Liver (tissue), 9 donors: ENCODE measurements around the gene ZNF723. TPM values are rescaled to one million over a fixed set of nuclear protein-coding genes. Genes with fewer than 3 reads are reported as not detected.

Experiments used
- DNase-seq: peaks from one replicate; pipeline ENCODE4 v3.0.0-alpha.2; 2017; ENCODE audit warnings: low spot score
- H3K27ac ChIP-seq, 2 donors: one replicate each; pipeline ENCODE4 v1.7.0; 2013; ENCODE audit warnings: inconsistent platforms in 2 of 2, low read length in 2 of 2, control low read depth in 1 of 2, low read depth in 1 of 2, mild to moderate bottlenecking in 1 of 2
- H3K27me3 ChIP-seq, 4 donors: one replicate each; pipeline versions ENCODE4 v1.6.1 to v1.7.0; 2013; ENCODE audit warnings: low read length in 3 of 4, inconsistent platforms in 1 of 4, mild to moderate bottlenecking in 1 of 4, moderate library complexity in 1 of 4; ENCODE audit not compliant: control insufficient read depth in 4 of 4, insufficient read depth in 4 of 4
- H3K36me3 ChIP-seq, 4 donors: one replicate each; pipeline versions ENCODE4 v1.6.1 to v1.7.0; 2013; ENCODE audit warnings: low read length in 3 of 4, mild to moderate bottlenecking in 3 of 4, low read depth in 1 of 4, moderate library complexity in 1 of 4; ENCODE audit not compliant: control insufficient read depth in 4 of 4, insufficient read depth in 3 of 4
- H3K4me1 ChIP-seq, 4 donors: one replicate each; pipeline versions ENCODE4 v1.6.1 to v1.7.0; 2013; ENCODE audit warnings: low read length in 3 of 4, mild to moderate bottlenecking in 3 of 4, moderate library complexity in 1 of 4; ENCODE audit not compliant: control insufficient read depth in 4 of 4, insufficient read depth in 4 of 4
- H3K4me3 ChIP-seq, 3 donors: one replicate each; pipeline versions ENCODE4 v1.6.1 to v1.7.0; 2013; ENCODE audit warnings: low read length in 3 of 3, control low read depth in 1 of 3, low read depth in 1 of 3, mild to moderate bottlenecking in 1 of 3
- H3K9ac ChIP-seq, 2 donors: one replicate each; pipeline ENCODE4 v1.7.0; 2013; ENCODE audit warnings: low read length in 2 of 2, mild to moderate bottlenecking in 2 of 2, moderate library complexity in 2 of 2, control low read depth in 1 of 2, low read depth in 1 of 2
- H3K9me3 ChIP-seq, 4 donors: one replicate each; pipeline versions ENCODE4 v1.6.1 to v1.7.0; 2013; ENCODE audit warnings: low read length in 3 of 4; ENCODE audit not compliant: control insufficient read depth in 4 of 4
- EGR1 ChIP-seq, 2 donors: IDR thresholded peaks; 2 replicates each; pipeline ENCODE4 v1.6.1; 2016 to 2018; ENCODE audit warnings: antibody characterized with exemption in 2 of 2, low read depth in 2 of 2
- FOXA2 ChIP-seq: IDR thresholded peaks from 2 replicates; pipeline ENCODE4 v1.6.1; 2016; ENCODE audit warnings: antibody characterized with exemption
- GABPA ChIP-seq, 2 donors: IDR thresholded peaks in 1 of 2; conservative IDR thresholded peaks in 1 of 2; 2 replicates each; pipeline ENCODE4 v1.6.1; 2016; ENCODE audit warnings: antibody characterized with exemption in 2 of 2, mild to moderate bottlenecking in 1 of 2, moderate library complexity in 1 of 2
- HNF4A ChIP-seq, 2 donors: conservative IDR thresholded peaks; 2 replicates each; pipeline ENCODE4 v1.6.1; 2016; ENCODE audit warnings: antibody characterized with exemption in 2 of 2, mild to moderate bottlenecking in 2 of 2
- HNF4G ChIP-seq: IDR thresholded peaks from 2 replicates; pipeline ENCODE4 v1.6.1; 2016; ENCODE audit warnings: antibody characterized with exemption
- NR2F2 ChIP-seq: IDR thresholded peaks from 2 replicates; pipeline ENCODE4 v1.6.1; 2016; ENCODE audit warnings: antibody characterized with exemption
- RAD21 ChIP-seq, 2 donors: IDR thresholded peaks; 2 replicates each; pipeline ENCODE4 v1.6.1; 2016; ENCODE audit warnings: antibody characterized with exemption in 2 of 2, mild to moderate bottlenecking in 2 of 2
- RXRA ChIP-seq, 2 donors: IDR thresholded peaks; 2 replicates each; pipeline ENCODE4 v1.6.1; 2017 to 2018; ENCODE audit warnings: antibody characterized with exemption in 2 of 2, mild to moderate bottlenecking in 1 of 2
- SP1 ChIP-seq: IDR thresholded peaks from 2 replicates; pipeline ENCODE4 v1.6.1; 2018; ENCODE audit warnings: antibody characterized with exemption, mild to moderate bottlenecking
- TAF1 ChIP-seq: conservative IDR thresholded peaks from 2 replicates; pipeline ENCODE4 v1.6.1; 2016; ENCODE audit warnings: antibody characterized with exemption, mild to moderate bottlenecking
- WGBS: extraction: QIAGEN DNeasy Blood & Tissue Kit; methylation state at CpG from one replicate; pipeline ENCODE4 v1.1.7; 2013; 5-methylcytosine and 5-hydroxymethylcytosine counted together
- polyA plus RNA-seq, 2 donors: library from polyadenylated mRNA; stranded (reverse) in 1 of 2; unstranded in 1 of 2; fragments of 200-250 nt in 1 of 2; fragments of >200 nt in 1 of 2; fragmentation: Nextera tagmentation in 1 of 2; extraction: Ambion mirVana in 1 of 2; gene quantifications; one replicate each; pipeline versions ENCODE4 v1.2.1 to v1.2.3, GENCODE V29; 2013 to 2015
- total RNA-seq, 2 donors: library from RNA; depleted of rRNA; stranded (reverse); fragments of >200 nt; gene quantifications; one replicate each; pipeline ENCODE4 v1.2.3, GENCODE V29; 2014
- TF ChIP-seq, protein P1 (sequence below): IDR thresholded peaks from 2 replicates; pipeline ENCODE4 v1.6.1; 2016; ENCODE audit warnings: antibody characterized with exemption, mild to moderate bottlenecking
- TF ChIP-seq, protein P2 (sequence below): IDR thresholded peaks from 2 replicates; pipeline ENCODE4 v1.6.1; 2016; ENCODE audit warnings: antibody characterized with exemption
- TF ChIP-seq, protein P3 (sequence below): IDR thresholded peaks from 2 replicates; pipeline ENCODE4 v1.6.1; 2016; ENCODE audit warnings: antibody characterized with exemption
- TF ChIP-seq, protein P4 (sequence below): IDR thresholded peaks from 2 replicates; pipeline ENCODE4 v1.6.1; 2016; ENCODE audit warnings: antibody characterized with exemption
- TF ChIP-seq, protein P5 (sequence below): fragments of 150-350 bp; IDR thresholded peaks from 2 replicates; pipeline ENCODE4 v1.5.1; 2017; ENCODE audit warnings: improper control_type of control experiment, low read depth, low read length; ENCODE audit not compliant: missing input control
- donor health status: healthy.
- donor health status: healthy.
- donor health status: healthy.
- donor health status: healthy.
- donor health status: healthy.

ZNF723 gene
- total and polyA plus RNA-seq, 4 donors = 0.05 to 0.08 TPM; not detected in 2

DNA sequence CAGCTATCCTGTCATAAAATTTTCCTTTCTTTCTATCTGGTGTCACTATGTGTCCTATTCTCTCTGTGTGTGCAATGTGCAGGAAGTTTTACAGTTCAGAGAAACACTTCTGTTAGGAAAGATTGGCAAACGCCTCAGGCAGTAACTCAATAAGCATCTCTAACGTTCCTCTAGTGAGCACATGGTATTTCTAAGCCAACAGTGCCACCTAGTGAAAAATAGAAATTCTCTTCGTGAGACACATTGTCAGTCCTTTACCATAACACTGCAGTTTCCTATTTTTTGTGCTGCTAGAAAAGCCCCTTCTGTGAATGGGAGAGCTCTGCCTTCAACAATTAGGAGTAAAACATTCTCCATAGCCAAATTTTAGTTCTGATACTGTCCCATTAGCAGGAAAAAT, 50.7 kb downstream of the ZNF723 start (continued):
- TF ChIP-seq, protein P1, sequence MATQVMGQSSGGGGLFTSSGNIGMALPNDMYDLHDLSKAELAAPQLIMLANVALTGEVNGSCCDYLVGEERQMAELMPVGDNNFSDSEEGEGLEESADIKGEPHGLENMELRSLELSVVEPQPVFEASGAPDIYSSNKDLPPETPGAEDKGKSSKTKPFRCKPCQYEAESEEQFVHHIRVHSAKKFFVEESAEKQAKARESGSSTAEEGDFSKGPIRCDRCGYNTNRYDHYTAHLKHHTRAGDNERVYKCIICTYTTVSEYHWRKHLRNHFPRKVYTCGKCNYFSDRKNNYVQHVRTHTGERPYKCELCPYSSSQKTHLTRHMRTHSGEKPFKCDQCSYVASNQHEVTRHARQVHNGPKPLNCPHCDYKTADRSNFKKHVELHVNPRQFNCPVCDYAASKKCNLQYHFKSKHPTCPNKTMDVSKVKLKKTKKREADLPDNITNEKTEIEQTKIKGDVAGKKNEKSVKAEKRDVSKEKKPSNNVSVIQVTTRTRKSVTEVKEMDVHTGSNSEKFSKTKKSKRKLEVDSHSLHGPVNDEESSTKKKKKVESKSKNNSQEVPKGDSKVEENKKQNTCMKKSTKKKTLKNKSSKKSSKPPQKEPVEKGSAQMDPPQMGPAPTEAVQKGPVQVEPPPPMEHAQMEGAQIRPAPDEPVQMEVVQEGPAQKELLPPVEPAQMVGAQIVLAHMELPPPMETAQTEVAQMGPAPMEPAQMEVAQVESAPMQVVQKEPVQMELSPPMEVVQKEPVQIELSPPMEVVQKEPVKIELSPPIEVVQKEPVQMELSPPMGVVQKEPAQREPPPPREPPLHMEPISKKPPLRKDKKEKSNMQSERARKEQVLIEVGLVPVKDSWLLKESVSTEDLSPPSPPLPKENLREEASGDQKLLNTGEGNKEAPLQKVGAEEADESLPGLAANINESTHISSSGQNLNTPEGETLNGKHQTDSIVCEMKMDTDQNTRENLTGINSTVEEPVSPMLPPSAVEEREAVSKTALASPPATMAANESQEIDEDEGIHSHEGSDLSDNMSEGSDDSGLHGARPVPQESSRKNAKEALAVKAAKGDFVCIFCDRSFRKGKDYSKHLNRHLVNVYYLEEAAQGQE = no peak

DNA sequence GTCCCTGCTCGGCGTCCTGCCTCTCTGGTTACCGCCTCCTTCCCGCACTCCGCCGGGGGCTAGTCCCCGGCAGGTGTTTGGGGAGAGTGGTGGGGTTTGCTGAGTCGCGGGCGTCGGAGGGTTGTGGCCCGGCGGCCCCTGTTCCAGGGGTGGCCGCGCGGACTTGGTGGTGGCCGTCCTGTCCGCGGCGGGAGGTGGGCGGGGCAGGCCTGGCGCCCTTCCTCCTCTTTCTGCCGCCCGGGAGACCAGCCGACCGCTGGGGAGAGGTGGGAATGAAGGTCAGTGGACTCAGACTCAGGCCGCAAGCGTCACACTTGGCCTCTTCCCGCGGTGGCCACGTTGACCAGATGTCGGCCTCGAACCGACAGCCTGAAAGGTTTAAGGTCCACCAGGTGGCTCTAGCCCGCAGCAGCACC, 61.8 kb downstream of the ZNF723 start:
- H3K27ac ChIP-seq = no peak overlapping the region
- no peak overlapping the region for H3K9ac ChIP-seq
- TF ChIP-seq, protein P2, sequence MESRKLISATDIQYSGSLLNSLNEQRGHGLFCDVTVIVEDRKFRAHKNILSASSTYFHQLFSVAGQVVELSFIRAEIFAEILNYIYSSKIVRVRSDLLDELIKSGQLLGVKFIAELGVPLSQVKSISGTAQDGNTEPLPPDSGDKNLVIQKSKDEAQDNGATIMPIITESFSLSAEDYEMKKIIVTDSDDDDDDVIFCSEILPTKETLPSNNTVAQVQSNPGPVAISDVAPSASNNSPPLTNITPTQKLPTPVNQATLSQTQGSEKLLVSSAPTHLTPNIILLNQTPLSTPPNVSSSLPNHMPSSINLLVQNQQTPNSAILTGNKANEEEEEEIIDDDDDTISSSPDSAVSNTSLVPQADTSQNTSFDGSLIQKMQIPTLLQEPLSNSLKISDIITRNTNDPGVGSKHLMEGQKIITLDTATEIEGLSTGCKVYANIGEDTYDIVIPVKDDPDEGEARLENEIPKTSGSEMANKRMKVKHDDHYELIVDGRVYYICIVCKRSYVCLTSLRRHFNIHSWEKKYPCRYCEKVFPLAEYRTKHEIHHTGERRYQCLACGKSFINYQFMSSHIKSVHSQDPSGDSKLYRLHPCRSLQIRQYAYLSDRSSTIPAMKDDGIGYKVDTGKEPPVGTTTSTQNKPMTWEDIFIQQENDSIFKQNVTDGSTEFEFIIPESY = no peak
- TF ChIP-seq RAD21 (IDR thresholded peaks at IDR 0.05) (no peak), SP1 (no peak), TAF1 (no peak), HNF4A (conservative IDR thresholded peaks at IDR 0.05) (no peak), RXRA (IDR thresholded peaks at IDR 0.05) (no peak), GABPA (IDR thresholded peaks at IDR 0.05 in 1 of 2, conservative IDR thresholded peaks at IDR 0.05 in 1 of 2) (no peak), FOXA2 (no peak), EGR1 (IDR thresholded peaks at IDR 0.05; ENCODE audit: low read depth in 2 of 2) (no peak), HNF4G (no peak), NR2F2 (no peak)
- TF ChIP-seq, protein P3, sequence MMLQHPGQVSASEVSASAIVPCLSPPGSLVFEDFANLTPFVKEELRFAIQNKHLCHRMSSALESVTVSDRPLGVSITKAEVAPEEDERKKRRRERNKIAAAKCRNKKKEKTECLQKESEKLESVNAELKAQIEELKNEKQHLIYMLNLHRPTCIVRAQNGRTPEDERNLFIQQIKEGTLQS = no peak
- TF ChIP-seq, protein P4, sequence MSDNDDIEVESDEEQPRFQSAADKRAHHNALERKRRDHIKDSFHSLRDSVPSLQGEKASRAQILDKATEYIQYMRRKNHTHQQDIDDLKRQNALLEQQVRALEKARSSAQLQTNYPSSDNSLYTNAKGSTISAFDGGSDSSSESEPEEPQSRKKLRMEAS = no peak
- TF ChIP-seq, protein P1 = no peak
- TF ChIP-seq, protein P5, sequence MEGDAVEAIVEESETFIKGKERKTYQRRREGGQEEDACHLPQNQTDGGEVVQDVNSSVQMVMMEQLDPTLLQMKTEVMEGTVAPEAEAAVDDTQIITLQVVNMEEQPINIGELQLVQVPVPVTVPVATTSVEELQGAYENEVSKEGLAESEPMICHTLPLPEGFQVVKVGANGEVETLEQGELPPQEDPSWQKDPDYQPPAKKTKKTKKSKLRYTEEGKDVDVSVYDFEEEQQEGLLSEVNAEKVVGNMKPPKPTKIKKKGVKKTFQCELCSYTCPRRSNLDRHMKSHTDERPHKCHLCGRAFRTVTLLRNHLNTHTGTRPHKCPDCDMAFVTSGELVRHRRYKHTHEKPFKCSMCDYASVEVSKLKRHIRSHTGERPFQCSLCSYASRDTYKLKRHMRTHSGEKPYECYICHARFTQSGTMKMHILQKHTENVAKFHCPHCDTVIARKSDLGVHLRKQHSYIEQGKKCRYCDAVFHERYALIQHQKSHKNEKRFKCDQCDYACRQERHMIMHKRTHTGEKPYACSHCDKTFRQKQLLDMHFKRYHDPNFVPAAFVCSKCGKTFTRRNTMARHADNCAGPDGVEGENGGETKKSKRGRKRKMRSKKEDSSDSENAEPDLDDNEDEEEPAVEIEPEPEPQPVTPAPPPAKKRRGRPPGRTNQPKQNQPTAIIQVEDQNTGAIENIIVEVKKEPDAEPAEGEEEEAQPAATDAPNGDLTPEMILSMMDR = no peak
- H3K27me3 ChIP-seq = no peaks in the 10 kb centered on the region
- no peak for DNase-seq
- no peaks in the 10 kb centered on the region for H3K4me1 ChIP-seq
- H3K9me3 ChIP-seq = peaks cover 8 to 17% (median 11%) of the 10 kb centered on the region in 4 donors
- 89% methylated on average over 35 of the region's 35 CpGs for WGBS
- no peak overlapping the region for H3K4me3 ChIP-seq
- H3K36me3 ChIP-seq = no peaks in the 10 kb centered on the region
